Ishikawa (cell line): ENCODE data around the gene SERTAD2.

Experiments
- CREB1 ChIP-seq: IDR thresholded peaks from 2 replicates; pipeline ENCODE4 v1.6.1; 2012; ENCODE audit warnings: low read depth
- EP300 ChIP-seq: IDR thresholded peaks from 2 replicates; pipeline ENCODE4 v1.6.1; 2012; ENCODE audit warnings: borderline replicate concordance
- RAD21 ChIP-seq: IDR thresholded peaks from 2 replicates; pipeline ENCODE4 v1.6.1; 2012; ENCODE audit warnings: low read depth
- TAF1 ChIP-seq: IDR thresholded peaks from 2 replicates; pipeline ENCODE4 v1.6.1; 2012; ENCODE audit warnings: low read depth, mild to moderate bottlenecking
- YY1 ChIP-seq: IDR thresholded peaks from 2 replicates; pipeline ENCODE4 v1.6.1; 2012; ENCODE audit warnings: low read depth

- TF ChIP-seq CREB1 (no peak), RAD21 (no peak), YY1 (peak; percentile 54; the same call in 1 of the 2 replicates), EP300 (no peak), TAF1 (peak; percentile 42; the same call in 1 of the 2 replicates)
Observed at GRCh38 chr2:64653109-64654062, at the start of gene SERTAD2.
